Retina (tissue), 1 donor: ENCODE measurements around the gene NELFB.
A peak's percentile ranks its signal among the peaks of the same experiment; 100 is the strongest.
"Not testable (repeated sequence)": the region's sequence is repeated elsewhere in the genome, so short reads cannot be mapped to it uniquely, and the experiment has no call there.

Experiments used
- DNase-seq: peaks from one replicate; pipeline ENCODE4 v3.0.0-alpha.2; 2016

Gene NELFB

GRCh38 chr9:137236238-137236935, 18.7 kb upstream of the NELFB start:
- DNase-seq = peak; percentile 93

- DNase-seq = no peak
These were observed 18.1 kb upstream of the NELFB start for GRCh38 chr9:137236936-137237421.

GRCh38 chr9:137237759-137238726, 17.1 kb upstream of the NELFB start:
- no peak for DNase-seq

- not testable (repeated sequence) for DNase-seq
These were observed 15.5 kb upstream of the NELFB start for GRCh38 chr9:137239541-137240200.

GRCh38 chr9:137240318-137240840, 14.7 kb upstream of the NELFB start:
- DNase-seq = no peak

GRCh38 chr9:137240841-137241489, 14.2 kb upstream of the NELFB start, which contains the start of gene TUBB4B:
TUBB4B (plus strand) TSS chr9:137241287; CDS start chr9:137241361, 74 bp downstream.
- DNase-seq = peak; percentile 99

GRCh38 chr9:137241490-137242268, 13.4 kb upstream of the NELFB start:
- DNase-seq = peak; percentile 66

- no peak for DNase-seq
These were observed 12.6 kb upstream of the NELFB start for GRCh38 chr9:137242269-137243203.

GRCh38 chr9:137243266-137243625, 11.9 kb upstream of the NELFB start:
- DNase-seq = not testable (repeated sequence)

GRCh38 chr9:137243626-137244485, 11.3 kb upstream of the NELFB start:
- DNase-seq = no peak

- DNase-seq = peak; percentile 35
These were observed 10.4 kb upstream of the NELFB start for GRCh38 chr9:137244486-137245449.

GRCh38 chr9:137245450-137246421, 9.4 kb upstream of the NELFB start:
- no peak for DNase-seq

- no peak for DNase-seq
These were observed 7.8 kb upstream of the NELFB start for GRCh38 chr9:137247135-137247915.

GRCh38 chr9:137247916-137248175, 7.3 kb upstream of the NELFB start:
- DNase-seq = no peak

GRCh38 chr9:137250329-137251193, 4.6 kb upstream of the NELFB start:
- DNase-seq = no peak

- DNase-seq = no peak
These were observed 4.0 kb upstream of the NELFB start, which contains the start of gene STPG3 for GRCh38 chr9:137251194-137251461. STPG3 (plus strand) TSS chr9:137251286; CDS start chr9:137251287, 1 bp downstream.
